ENCODE data around the gene DENND4B. TPM values are rescaled to one million over a fixed set of nuclear protein-coding genes. Genes with fewer than 3 reads are reported as not detected.
A peak's percentile ranks its signal among the peaks of the same experiment; 100 is the strongest.

DENND4B gene
- total RNA-seq, 4 donors from 2014 or later, result 42.3 to 121 (median 50.3) TPM

GRCh38 chr1:153951801-153952200 is 5.3 kb upstream of the DENND4B start:
- WGBS, 2 donors (ENCODE audit: low coverage in 1 of 2), result 89% methylated on average over 2 of the region's 2 CpGs; no CpG with 5 or more reads in 1 of the 2 donors
- H3K4me1 ChIP-seq, result peaks cover 6 to 16% (median 14%) of the 10 kb centered on the region in 4 donors
- no peak overlapping the region for H3K4me3 ChIP-seq
- no peaks in the 10 kb centered on the region for H3K27me3 ChIP-seq
- H3K27ac ChIP-seq, result no peak overlapping the region
- intact Hi-C loops (cut with DNase I; ENCODE audit: low total_unique reads) (no loop called here), in situ Hi-C loops (cut with MboI; ENCODE audit: low pct_ligation_motif_present in 1 of 4, low pct_unique_long_range_greater_than_20kb in 1 of 4, low sequenced_read_pairs in 3 of 4) (loop anchor here in 1 of 4 donors (25.0 kb wide), 1 partner anchor 290 kb away; the partner anchor contains the start of genes ILF2 and SNAPIN)
- peaks cover 0 to 49% (median 22%) of the 10 kb centered on the region in 4 donors for H3K36me3 ChIP-seq
- DNase-seq, result no peak
- TF ChIP-seq, protein P1, sequence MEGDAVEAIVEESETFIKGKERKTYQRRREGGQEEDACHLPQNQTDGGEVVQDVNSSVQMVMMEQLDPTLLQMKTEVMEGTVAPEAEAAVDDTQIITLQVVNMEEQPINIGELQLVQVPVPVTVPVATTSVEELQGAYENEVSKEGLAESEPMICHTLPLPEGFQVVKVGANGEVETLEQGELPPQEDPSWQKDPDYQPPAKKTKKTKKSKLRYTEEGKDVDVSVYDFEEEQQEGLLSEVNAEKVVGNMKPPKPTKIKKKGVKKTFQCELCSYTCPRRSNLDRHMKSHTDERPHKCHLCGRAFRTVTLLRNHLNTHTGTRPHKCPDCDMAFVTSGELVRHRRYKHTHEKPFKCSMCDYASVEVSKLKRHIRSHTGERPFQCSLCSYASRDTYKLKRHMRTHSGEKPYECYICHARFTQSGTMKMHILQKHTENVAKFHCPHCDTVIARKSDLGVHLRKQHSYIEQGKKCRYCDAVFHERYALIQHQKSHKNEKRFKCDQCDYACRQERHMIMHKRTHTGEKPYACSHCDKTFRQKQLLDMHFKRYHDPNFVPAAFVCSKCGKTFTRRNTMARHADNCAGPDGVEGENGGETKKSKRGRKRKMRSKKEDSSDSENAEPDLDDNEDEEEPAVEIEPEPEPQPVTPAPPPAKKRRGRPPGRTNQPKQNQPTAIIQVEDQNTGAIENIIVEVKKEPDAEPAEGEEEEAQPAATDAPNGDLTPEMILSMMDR (IDR thresholded peaks at IDR 0.05), result no peak
- no peak for TF ChIP-seq EP300 (IDR thresholded peaks at IDR 0.05; ENCODE audit: low read depth)
- TF ChIP-seq POLR2AphosphoS5 (IDR thresholded peaks at IDR 0.05), result no peak
- TF ChIP-seq POLR2A (IDR thresholded peaks at IDR 0.05), result no peak
- no peaks in the 10 kb centered on the region for H3K9me3 ChIP-seq

GRCh38 chr1:153951183-153951582 is 4.7 kb upstream of the DENND4B start:
- TF ChIP-seq EP300 (IDR thresholded peaks at IDR 0.05; ENCODE audit: low read depth) (no peak), POLR2A (IDR thresholded peaks at IDR 0.05) (no peak), POLR2AphosphoS5 (IDR thresholded peaks at IDR 0.05) (no peak)
- TF ChIP-seq, protein P1 (IDR thresholded peaks at IDR 0.05), result no peak
- DNase-seq, result no peak
- 91 to 94% methylated on average over 10 to 11 of the region's 11 CpGs for WGBS, 2 donors (ENCODE audit: low coverage in 1 of 2)
- H3K27me3 ChIP-seq, result no peaks in the 10 kb centered on the region
- no peak overlapping the region for H3K4me3 ChIP-seq
- no peaks in the 10 kb centered on the region for H3K9me3 ChIP-seq
- H3K27ac ChIP-seq, result no peak overlapping the region
- H3K4me1 ChIP-seq, result peaks cover 0 to 12% (median 10%) of the 10 kb centered on the region in 4 donors
- in situ Hi-C loops (cut with MboI; ENCODE audit: low pct_ligation_motif_present in 1 of 4, low pct_unique_long_range_greater_than_20kb in 1 of 4, low sequenced_read_pairs in 3 of 4), result loop anchor here in 1 of 4 donors (25.0 kb wide), 1 partner anchor 289 kb away; the partner anchor contains the start of genes ILF2 and SNAPIN
- H3K36me3 ChIP-seq, result peaks cover 0 to 49% (median 22%) of the 10 kb centered on the region in 4 donors
- intact Hi-C loops (cut with DNase I; ENCODE audit: low total_unique reads), result no loop called here

DNA sequence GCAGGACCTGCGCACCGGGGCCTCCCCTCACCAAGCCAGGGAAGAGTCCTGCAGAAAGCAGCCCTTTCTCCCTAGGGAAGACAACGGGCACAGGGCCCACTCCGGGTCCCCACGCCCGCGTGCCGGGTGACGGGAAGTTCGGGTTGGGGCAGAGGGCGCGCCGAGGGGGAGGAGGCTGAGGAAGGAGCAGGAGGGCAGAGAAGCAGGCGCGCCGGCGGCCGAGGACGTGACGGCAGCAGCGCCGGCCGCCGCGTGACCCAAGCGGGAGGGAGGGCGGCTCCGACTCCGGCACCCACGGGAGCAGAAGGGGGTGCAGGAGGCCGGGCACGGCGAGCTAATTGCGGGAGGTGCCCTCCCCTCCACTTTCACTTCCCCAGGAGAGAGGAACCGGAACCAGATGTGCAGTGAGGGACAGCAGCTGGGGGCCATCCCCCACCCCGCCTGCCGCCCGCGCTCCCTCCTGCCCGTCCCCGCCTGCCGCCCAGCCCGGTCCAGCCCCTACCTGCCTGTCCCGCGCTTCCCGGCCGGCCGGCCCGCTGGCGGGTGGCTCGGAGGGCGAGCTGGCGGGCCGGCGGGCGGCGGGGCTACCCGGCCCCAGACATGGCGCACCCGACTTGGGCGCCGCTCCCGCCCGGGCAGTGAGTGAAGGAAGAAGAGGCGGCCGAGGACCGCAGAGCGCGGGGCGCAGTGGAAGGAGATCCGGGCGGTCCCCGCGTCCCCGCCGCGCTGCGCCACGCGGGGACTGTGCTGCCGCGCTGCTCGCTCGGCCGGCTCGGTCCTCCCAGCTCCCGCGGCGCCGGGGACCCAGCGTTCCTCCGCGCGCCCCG is 510 bp downstream of the DENND4B start:
- in situ Hi-C loops (cut with MboI; ENCODE audit: low pct_ligation_motif_present in 1 of 4, low pct_unique_long_range_greater_than_20kb in 1 of 4, low sequenced_read_pairs in 3 of 4), result loop anchor here in 2 of 4 donors (25.0 kb wide), 1 partner anchor 134 kb away; no protein-coding TSS in a partner anchor
- DNase-seq, result peak; percentile 90
- peak; percentile 55 for TF ChIP-seq EP300 (IDR thresholded peaks at IDR 0.05; ENCODE audit: low read depth)
- peak; percentile 66 for TF ChIP-seq POLR2A (IDR thresholded peaks at IDR 0.05)
- TF ChIP-seq POLR2AphosphoS5 (IDR thresholded peaks at IDR 0.05), result peak; percentile 80 to 87 (median 83)
- TF ChIP-seq, protein P1 (IDR thresholded peaks at IDR 0.05), result no peak
- Histone ChIP-seq H3K27ac (peak overlapping the region; percentile 97 to 99 (median 99)), H3K9me3 (no peaks in the 10 kb centered on the region), H3K27me3 (no peaks in the 10 kb centered on the region), H3K4me3 (peak overlapping the region; percentile 79 to 97 (median 92)), H3K4me1 (peaks cover 0 to 15% (median 11%) of the 10 kb centered on the region in 4 donors), H3K36me3 (peaks cover 0 to 31% (median 14%) of the 10 kb centered on the region in 4 donors)
- WGBS, 2 donors (ENCODE audit: low coverage in 1 of 2), result 1% methylated on average over 24 of the region's 95 CpGs; no CpG with 5 or more reads in 1 of the 2 donors
- intact Hi-C loops (cut with DNase I; ENCODE audit: low total_unique reads), result no loop called here

DNA sequence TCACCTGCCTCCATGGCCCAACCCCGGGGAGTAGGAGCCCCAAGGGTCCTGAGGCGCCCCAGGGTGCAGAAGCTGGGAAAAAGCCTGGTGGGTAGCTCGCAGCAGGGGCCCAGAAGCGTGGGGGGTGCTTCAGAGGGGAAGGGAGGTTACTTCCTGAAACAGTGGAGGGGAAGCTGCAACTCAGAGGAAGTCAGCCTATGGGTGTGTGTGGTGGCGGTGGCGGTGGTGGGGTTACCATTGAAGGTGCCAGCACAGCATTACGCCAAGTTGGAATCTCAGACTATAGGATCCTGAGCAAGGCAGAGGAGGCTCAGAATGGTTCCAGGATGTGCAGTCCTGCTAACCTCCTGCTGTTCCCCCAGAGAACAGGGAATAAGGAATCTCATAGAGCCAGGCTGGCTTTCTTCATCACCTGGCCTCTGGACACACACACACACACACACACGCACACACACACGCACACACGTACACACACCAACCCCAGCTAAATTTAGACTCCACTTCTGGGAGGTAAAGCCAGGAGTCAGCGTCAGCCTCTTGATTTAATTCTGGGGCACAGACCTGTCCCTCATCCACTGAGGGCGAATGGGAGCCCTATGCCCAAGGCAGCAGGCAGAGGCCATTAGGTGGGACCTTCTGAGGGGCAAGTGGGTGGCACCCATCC is 1.3 kb downstream of the DENND4B start:
- in situ Hi-C loops (cut with MboI; ENCODE audit: low pct_ligation_motif_present in 1 of 4, low pct_unique_long_range_greater_than_20kb in 1 of 4, low sequenced_read_pairs in 3 of 4), result loop anchor here in 2 of 4 donors (25.0 kb wide), 1 partner anchor 133 kb away; no protein-coding TSS in a partner anchor
- no peaks in the 10 kb centered on the region for H3K9me3 ChIP-seq
- no peak for TF ChIP-seq POLR2A (IDR thresholded peaks at IDR 0.05)
- no peak for TF ChIP-seq POLR2AphosphoS5 (IDR thresholded peaks at IDR 0.05)
- TF ChIP-seq, protein P1 (IDR thresholded peaks at IDR 0.05), result peak in 1 of 5 experiments; percentile 7
- H3K27ac ChIP-seq, result peak overlapping the region; percentile 97 to 99 (median 99)
- peaks cover 0 to 15% (median 11%) of the 10 kb centered on the region in 4 donors for H3K4me1 ChIP-seq
- peaks cover 0 to 23% (median 10%) of the 10 kb centered on the region in 4 donors for H3K36me3 ChIP-seq
- H3K27me3 ChIP-seq, result no peaks in the 10 kb centered on the region
- H3K4me3 ChIP-seq, result peak overlapping the region; percentile 79 to 97 (median 92)
- DNase-seq, result peak; percentile 65
- intact Hi-C loops (cut with DNase I; ENCODE audit: low total_unique reads), result no loop called here
- 10 to 60% methylated on average over 3 to 12 of the region's 12 CpGs for WGBS, 2 donors (ENCODE audit: low coverage in 1 of 2)
